Left lung (tissue), 10 donors: ENCODE measurements around the gene PPP4R2. TPM values are rescaled to one million over a fixed set of nuclear protein-coding genes. Genes with fewer than 3 reads are reported as not detected.

Experiments used
- ATAC-seq: fragments of 200-7000 bp; cut with Tn5 transposase; one replicate; pipeline ENCODE4 v1.9.1; 2020; ENCODE audit warnings: moderate library complexity
- DNase-seq, 4 donors: peaks; one replicate each; pipeline ENCODE4 v3.0.0-alpha.2; 2013 to 2020
- H3K27ac ChIP-seq, 2 donors: fragments of 200-600 bp; sonication (generic) in 1 of 2; one replicate each; pipeline versions ENCODE4 v1.5.0 to v1.8.0; 2020 to 2021
- H3K27me3 ChIP-seq, 2 donors: fragments of 200-600 bp; sonication (generic) in 1 of 2; one replicate each; pipeline versions ENCODE4 v1.5.0 to v1.8.0; 2020 to 2021
- H3K36me3 ChIP-seq, 2 donors: fragments of 200-600 bp; sonication (generic) in 1 of 2; one replicate each; pipeline versions ENCODE4 v1.5.0 to v1.8.0; 2020 to 2021
- H3K4me1 ChIP-seq, 2 donors: fragments of 200-600 bp; one replicate each; pipeline ENCODE4 v1.8.0; 2021
- H3K4me3 ChIP-seq, 2 donors: fragments of 200-600 bp; sonication (generic) in 1 of 2; one replicate each; pipeline versions ENCODE4 v1.5.0 to v1.8.0; 2020 to 2021; ENCODE audit warnings: mild to moderate bottlenecking in 1 of 2
- H3K9me3 ChIP-seq, 2 donors: fragments of 200-600 bp; sonication (generic) in 1 of 2; one replicate each; pipeline versions ENCODE4 v1.5.0 to v1.8.0; 2020 to 2021
- intact Hi-C, 2 donors: fragments of 100-400 bp; cut with DNase I; formaldehyde crosslinking; loops; one replicate each; pipeline versions ENCODE4 v1.11.2 to v1.14.2; 2022
- polyA plus RNA-seq, 6 donors: library from polyadenylated mRNA; unstranded; fragments of 120-200 nt; gene quantifications; one replicate each; pipeline ENCODE4 v1.2.1, GENCODE V29; 2013; ENCODE audit not compliant: insufficient read length in 6 of 6
- total RNA-seq, 2 donors: library from RNA; stranded (reverse); fragmentation: NEBNext Ultra II Directional; extraction: Animal tissue kit (Norgen Biotek cat#: 25700); gene quantifications; one replicate each; pipeline ENCODE4 v1.2.1, GENCODE V29; 2021
- TF ChIP-seq, protein P1 (sequence below), 2 donors: fragments of 200-600 bp; sonication (generic) in 1 of 2; IDR thresholded peaks; one replicate each; pipeline versions ENCODE4 v1.5.0 to v1.8.0; 2021; ENCODE audit warnings: antibody characterized with exemption in 2 of 2
- donor health status: DM: no; HTN: yes; CAD: no.
- donor health status: DM: no; HTN: no; CAD: no.

Gene PPP4R2
- total and polyA plus RNA-seq, 8 donors: 71.5 to 91.7 (median 86.0) TPM

DNA sequence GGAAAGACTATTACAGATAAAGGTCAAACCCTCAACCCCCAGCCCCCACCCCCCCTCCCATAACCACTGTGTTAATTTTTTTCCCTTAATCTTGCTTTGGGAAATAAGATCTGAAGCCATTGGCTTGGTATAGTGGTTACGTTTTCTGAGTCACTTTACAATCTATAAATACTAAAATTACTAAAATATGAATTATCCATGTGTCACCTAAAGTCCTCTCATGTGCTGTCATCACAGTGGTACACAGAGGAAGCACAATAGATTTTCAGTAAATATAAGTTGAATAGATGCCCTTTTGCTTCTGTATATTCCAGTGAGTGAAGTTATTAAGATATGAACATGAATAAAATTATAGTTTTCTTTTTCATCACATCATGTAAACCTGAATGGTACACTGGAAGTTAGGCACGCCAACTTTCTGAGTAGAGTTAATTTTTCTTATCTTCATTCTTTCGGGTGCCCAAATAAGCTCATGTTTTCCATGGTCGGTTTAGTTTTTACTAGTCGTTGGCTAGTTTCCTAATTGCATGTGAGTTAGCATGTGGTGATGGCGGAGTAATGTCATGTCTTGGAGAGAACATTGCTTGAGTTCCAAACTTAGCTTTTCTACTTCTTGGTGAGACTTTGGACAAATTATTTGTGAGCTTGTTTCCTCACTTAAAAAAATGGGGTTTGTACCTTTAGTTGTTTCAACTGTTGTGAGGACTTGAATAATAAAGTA, 11.5 kb downstream of the PPP4R2 start:
- Histone ChIP-seq H3K4me3 (no peak overlapping the region), H3K9me3 (no peaks in the 10 kb centered on the region), H3K4me1 (peaks cover 0 to 28% of the 10 kb centered on the region in 2 donors), H3K36me3 (peaks cover 2 to 55% of the 10 kb centered on the region in 2 donors), H3K27ac (no peak overlapping the region), H3K27me3 (no peaks in the 10 kb centered on the region)
- intact Hi-C loops: no loop called here
- ATAC-seq: no peak
- no peak for DNase-seq
- TF ChIP-seq, protein P1, sequence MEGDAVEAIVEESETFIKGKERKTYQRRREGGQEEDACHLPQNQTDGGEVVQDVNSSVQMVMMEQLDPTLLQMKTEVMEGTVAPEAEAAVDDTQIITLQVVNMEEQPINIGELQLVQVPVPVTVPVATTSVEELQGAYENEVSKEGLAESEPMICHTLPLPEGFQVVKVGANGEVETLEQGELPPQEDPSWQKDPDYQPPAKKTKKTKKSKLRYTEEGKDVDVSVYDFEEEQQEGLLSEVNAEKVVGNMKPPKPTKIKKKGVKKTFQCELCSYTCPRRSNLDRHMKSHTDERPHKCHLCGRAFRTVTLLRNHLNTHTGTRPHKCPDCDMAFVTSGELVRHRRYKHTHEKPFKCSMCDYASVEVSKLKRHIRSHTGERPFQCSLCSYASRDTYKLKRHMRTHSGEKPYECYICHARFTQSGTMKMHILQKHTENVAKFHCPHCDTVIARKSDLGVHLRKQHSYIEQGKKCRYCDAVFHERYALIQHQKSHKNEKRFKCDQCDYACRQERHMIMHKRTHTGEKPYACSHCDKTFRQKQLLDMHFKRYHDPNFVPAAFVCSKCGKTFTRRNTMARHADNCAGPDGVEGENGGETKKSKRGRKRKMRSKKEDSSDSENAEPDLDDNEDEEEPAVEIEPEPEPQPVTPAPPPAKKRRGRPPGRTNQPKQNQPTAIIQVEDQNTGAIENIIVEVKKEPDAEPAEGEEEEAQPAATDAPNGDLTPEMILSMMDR (IDR thresholded peaks at IDR 0.05): no peak

DNA sequence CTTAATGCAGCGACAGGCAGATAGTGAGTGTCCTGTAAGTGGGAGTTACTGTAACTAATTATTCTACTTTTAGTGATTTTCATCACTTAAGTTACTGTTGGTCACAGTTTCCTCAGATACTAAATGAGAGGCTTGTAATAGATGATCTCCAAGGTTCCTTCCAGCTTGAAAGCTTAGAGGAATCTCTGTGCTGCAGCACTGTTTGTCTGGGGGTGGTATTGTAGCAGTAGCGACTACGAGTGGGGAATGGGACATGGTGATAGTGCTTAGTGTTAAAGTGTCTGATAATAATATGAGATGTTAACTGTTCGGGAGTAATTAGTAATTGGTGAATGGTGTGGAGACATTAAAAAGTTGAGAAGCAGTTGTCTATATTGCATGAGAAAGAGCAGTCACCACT, 12.4 kb downstream of the PPP4R2 start:
- Histone ChIP-seq H3K36me3 (peaks cover 2 to 47% of the 10 kb centered on the region in 2 donors), H3K9me3 (no peaks in the 10 kb centered on the region), H3K27ac (no peak overlapping the region), H3K4me1 (peaks cover 0 to 22% of the 10 kb centered on the region in 2 donors), H3K4me3 (no peak overlapping the region), H3K27me3 (no peaks in the 10 kb centered on the region)
- DNase-seq (no peak), ATAC-seq (no peak)
- TF ChIP-seq, protein P1 (IDR thresholded peaks at IDR 0.05): no peak
- intact Hi-C loops: no loop called here

DNA sequence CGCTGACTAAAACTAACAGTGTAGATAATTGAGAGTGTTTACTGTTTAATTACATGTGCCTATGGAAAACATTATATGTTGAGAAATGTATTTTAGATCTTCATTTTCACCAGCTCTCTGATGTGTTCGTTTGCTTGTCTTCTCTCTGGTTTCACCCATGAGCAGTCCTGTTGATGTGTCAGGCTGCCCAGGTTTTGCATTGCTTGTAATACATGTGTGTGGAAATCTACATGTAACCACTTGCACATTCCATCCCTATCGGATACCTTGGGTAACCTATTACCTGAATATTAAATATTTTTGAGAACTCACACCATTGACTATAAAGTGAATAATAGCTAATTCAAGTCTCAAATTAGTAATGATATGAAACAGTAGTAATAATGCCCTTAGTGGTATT, 13.1 kb downstream of the PPP4R2 start:
- H3K27ac ChIP-seq: no peak overlapping the region
- peaks cover 2 to 48% of the 10 kb centered on the region in 2 donors for H3K36me3 ChIP-seq
- TF ChIP-seq, protein P1 (IDR thresholded peaks at IDR 0.05): no peak
- H3K4me3 ChIP-seq: no peak overlapping the region
- DNase-seq: no peak
- ATAC-seq: no peak
- H3K27me3 ChIP-seq: no peaks in the 10 kb centered on the region
- intact Hi-C loops: no loop called here
- H3K4me1 ChIP-seq: peaks cover 0 to 17% of the 10 kb centered on the region in 2 donors
- H3K9me3 ChIP-seq: no peaks in the 10 kb centered on the region

DNA sequence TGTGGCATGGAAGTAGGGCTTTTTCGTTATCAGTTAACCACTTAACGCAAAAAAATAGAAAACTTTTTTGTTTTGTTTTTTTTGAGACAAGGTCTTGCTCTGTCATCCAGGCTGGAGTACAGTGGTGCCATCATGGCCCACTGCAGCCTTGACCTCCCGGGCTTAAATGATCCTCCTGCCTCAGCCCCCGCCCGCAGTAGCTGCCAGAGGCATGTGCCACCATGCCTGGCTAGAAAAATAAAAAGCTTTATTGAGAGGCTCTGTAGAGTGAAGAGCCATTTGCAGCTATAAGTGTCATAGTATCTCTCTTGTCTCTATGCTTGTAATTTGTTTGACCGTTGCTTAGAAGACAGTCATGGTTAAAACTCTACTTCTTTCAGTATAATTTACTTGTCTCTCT, 13.5 kb downstream of the PPP4R2 start:
- intact Hi-C loops: no loop called here
- no peaks in the 10 kb centered on the region for H3K9me3 ChIP-seq
- TF ChIP-seq, protein P1 (IDR thresholded peaks at IDR 0.05): no peak
- peaks cover 0 to 17% of the 10 kb centered on the region in 2 donors for H3K4me1 ChIP-seq
- ATAC-seq: no peak
- no peaks in the 10 kb centered on the region for H3K27me3 ChIP-seq
- DNase-seq: no peak
- H3K27ac ChIP-seq: no peak overlapping the region
- H3K4me3 ChIP-seq: no peak overlapping the region
- peaks cover 2 to 49% of the 10 kb centered on the region in 2 donors for H3K36me3 ChIP-seq

DNA sequence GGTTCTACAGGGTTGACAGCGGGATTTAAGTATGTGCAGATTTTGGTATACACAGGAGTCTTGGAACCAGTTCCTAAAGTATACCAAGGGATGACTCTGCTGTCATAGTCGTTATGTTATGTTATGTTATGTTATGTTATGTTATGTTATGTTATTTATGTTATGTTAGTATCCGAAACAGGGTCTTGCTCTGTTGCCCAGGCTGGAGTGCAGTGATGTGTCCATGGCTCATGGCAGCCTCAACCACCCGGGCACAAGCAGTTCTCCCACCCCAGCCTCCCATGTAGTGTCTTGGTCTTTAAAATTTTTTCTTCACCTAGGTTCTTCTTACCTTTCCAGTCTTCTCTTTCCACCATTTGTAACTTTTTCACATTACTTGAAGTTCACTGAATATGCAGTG, 21.7 kb downstream of the PPP4R2 start:
- intact Hi-C loops: no loop called here
- Histone ChIP-seq H3K27ac (no peak overlapping the region), H3K4me1 (peaks cover 0 to 26% of the 10 kb centered on the region in 2 donors), H3K36me3 (peaks cover 0 to 8% of the 10 kb centered on the region in 2 donors), H3K9me3 (no peaks in the 10 kb centered on the region), H3K27me3 (no peaks in the 10 kb centered on the region), H3K4me3 (no peak overlapping the region)
- ATAC-seq (no peak), DNase-seq (no peak)
- TF ChIP-seq, protein P1 (IDR thresholded peaks at IDR 0.05): no peak
